Nephron (organoid): ENCODE data around the gene IBA57.

Source experiments
- H3K27ac Mint-ChIP-seq, 3 experiments: 2 replicates each; pipeline ENCODE4 v1.8.0; 2020; ENCODE audit warnings: mixed read lengths in 3 of 3, mild to moderate bottlenecking in 2 of 3, moderate library complexity in 1 of 3
- H3K27me3 Mint-ChIP-seq: 2 replicates; pipeline ENCODE4 v1.8.0; 2021; ENCODE audit warnings: low read depth, mild to moderate bottlenecking, moderate library complexity, mixed read lengths
- H3K36me3 Mint-ChIP-seq: 2 replicates; pipeline ENCODE4 v1.8.0; 2020; ENCODE audit warnings: low read depth, mixed read lengths
- H3K4me1 Mint-ChIP-seq: 2 replicates; pipeline ENCODE4 v1.8.0; 2020; ENCODE audit warnings: mixed read lengths
- H3K4me3 Mint-ChIP-seq, 3 experiments: 2 replicates each; pipeline ENCODE4 v1.8.0; 2020; ENCODE audit warnings: mild to moderate bottlenecking in 3 of 3, mixed read lengths in 3 of 3, moderate library complexity in 2 of 3
- H3K9me3 Mint-ChIP-seq: 2 replicates; pipeline ENCODE4 v1.8.0; 2020; ENCODE audit warnings: mixed read lengths
- TF ChIP-seq, protein P1 (sequence below), 3 experiments: fragments of 200-600 bp; sonication (generic); IDR thresholded peaks; one replicate each; pipeline ENCODE4 v1.5.0; 2021; ENCODE audit warnings: antibody characterized with exemption in 3 of 3; ENCODE audit not compliant: unreplicated experiment in 3 of 3

The IBA57 gene

GRCh38 chr1:228122921-228123441, 42.6 kb upstream of the IBA57 start:
- no peak overlapping the region for H3K27ac Mint-ChIP-seq
- peaks cover 2% of the 10 kb centered on the region for H3K36me3 Mint-ChIP-seq
- H3K27me3 Mint-ChIP-seq, result peaks cover 14% of the 10 kb centered on the region
- peaks cover 6% of the 10 kb centered on the region for H3K9me3 Mint-ChIP-seq
- H3K4me1 Mint-ChIP-seq, result no peaks in the 10 kb centered on the region
- TF ChIP-seq, protein P1, sequence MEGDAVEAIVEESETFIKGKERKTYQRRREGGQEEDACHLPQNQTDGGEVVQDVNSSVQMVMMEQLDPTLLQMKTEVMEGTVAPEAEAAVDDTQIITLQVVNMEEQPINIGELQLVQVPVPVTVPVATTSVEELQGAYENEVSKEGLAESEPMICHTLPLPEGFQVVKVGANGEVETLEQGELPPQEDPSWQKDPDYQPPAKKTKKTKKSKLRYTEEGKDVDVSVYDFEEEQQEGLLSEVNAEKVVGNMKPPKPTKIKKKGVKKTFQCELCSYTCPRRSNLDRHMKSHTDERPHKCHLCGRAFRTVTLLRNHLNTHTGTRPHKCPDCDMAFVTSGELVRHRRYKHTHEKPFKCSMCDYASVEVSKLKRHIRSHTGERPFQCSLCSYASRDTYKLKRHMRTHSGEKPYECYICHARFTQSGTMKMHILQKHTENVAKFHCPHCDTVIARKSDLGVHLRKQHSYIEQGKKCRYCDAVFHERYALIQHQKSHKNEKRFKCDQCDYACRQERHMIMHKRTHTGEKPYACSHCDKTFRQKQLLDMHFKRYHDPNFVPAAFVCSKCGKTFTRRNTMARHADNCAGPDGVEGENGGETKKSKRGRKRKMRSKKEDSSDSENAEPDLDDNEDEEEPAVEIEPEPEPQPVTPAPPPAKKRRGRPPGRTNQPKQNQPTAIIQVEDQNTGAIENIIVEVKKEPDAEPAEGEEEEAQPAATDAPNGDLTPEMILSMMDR (IDR thresholded peaks at IDR 0.05; ENCODE audit: unreplicated experiment in 3 of 3), result no peak
- H3K4me3 Mint-ChIP-seq, result no peak overlapping the region

DNA sequence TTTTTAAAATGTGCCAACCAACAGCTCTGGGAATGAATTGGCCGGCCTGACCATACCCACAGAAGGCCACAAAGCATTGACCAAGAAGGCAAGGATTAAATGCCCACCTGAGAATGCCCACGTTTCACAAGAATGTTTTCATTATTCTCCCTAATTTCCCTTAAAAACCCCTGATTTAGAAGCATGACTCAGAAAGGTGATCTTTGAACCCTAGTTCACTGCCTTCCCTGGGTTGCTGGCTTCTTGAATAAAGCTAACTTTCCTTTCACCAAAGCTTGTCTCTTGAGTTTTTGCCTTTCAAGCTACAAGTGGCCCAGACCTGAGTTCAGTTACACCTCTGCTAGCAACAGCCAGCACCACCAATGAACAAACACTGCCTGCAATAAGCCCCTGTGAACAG, 42.1 kb upstream of the IBA57 start:
- Mint-ChIP-seq H3K36me3 (no peaks in the 10 kb centered on the region), H3K9me3 (peaks cover 3% of the 10 kb centered on the region), H3K27ac (no peak overlapping the region), H3K4me3 (no peak overlapping the region), H3K4me1 (no peaks in the 10 kb centered on the region), H3K27me3 (peaks cover 15% of the 10 kb centered on the region)
- TF ChIP-seq, protein P1 (IDR thresholded peaks at IDR 0.05; ENCODE audit: unreplicated experiment in 3 of 3), result no peak

- TF ChIP-seq, protein P1 (IDR thresholded peaks at IDR 0.05; ENCODE audit: unreplicated experiment in 3 of 3), result no peak
- peaks cover 19% of the 10 kb centered on the region for H3K27me3 Mint-ChIP-seq
- no peaks in the 10 kb centered on the region for H3K9me3 Mint-ChIP-seq
- no peak overlapping the region for H3K27ac Mint-ChIP-seq
- no peaks in the 10 kb centered on the region for H3K36me3 Mint-ChIP-seq
- H3K4me1 Mint-ChIP-seq, result no peaks in the 10 kb centered on the region
- H3K4me3 Mint-ChIP-seq, result no peak overlapping the region
These were observed 40.4 kb upstream of the IBA57 start for GRCh38 chr1:228125185-228125584.

DNA sequence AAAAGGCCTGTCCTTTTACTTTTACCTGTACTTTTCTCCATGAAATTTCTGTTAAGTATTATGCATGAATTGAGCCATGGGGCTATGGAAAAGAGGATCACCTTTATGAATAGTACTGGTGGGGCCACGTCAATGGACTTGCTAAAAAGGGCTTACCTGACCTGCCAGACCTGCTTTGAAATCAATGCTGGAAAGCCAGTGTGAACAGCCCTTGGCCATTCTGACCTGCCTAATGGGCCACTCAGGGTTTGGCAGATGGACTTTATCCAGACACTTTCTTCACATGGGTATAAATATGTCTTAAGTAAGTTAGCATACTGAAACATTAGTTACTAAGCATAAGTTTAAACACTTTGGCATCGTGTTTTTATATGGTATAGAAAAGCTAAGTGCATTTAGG, 33.8 kb upstream of the IBA57 start:
- no peaks in the 10 kb centered on the region for H3K9me3 Mint-ChIP-seq
- H3K27me3 Mint-ChIP-seq, result peaks cover 55% of the 10 kb centered on the region
- no peaks in the 10 kb centered on the region for H3K36me3 Mint-ChIP-seq
- H3K4me3 Mint-ChIP-seq, result no peak overlapping the region
- H3K4me1 Mint-ChIP-seq, result peaks cover 5% of the 10 kb centered on the region
- TF ChIP-seq, protein P1 (IDR thresholded peaks at IDR 0.05; ENCODE audit: unreplicated experiment in 3 of 3), result no peak
- peak overlapping the region in 1 of 3 experiments; percentile 48 for H3K27ac Mint-ChIP-seq

DNA sequence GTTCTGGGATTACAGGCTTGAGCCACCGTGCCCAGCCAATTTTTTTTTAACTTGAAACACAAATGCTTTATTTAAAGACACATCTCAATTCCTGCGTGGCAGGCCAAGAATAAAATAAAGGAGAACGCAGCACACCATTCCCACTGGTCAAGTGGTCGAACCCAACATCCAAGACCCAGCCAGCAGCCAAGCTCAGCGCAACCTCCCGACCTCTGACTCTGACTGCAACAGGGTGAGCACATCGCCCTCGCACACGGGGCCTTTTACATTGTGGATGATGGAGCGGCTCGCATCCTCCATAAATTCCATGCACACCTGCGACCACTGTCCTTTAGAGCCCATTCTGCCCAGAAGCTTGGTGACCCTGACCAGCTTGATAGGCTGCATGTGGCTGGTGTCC, 31.0 kb upstream of the IBA57 start:
- Mint-ChIP-seq H3K4me1 (peaks cover 5% of the 10 kb centered on the region), H3K9me3 (no peaks in the 10 kb centered on the region), H3K27ac (no peak overlapping the region), H3K27me3 (peaks cover 52% of the 10 kb centered on the region), H3K36me3 (no peaks in the 10 kb centered on the region), H3K4me3 (no peak overlapping the region)
- TF ChIP-seq, protein P1 (IDR thresholded peaks at IDR 0.05; ENCODE audit: unreplicated experiment in 3 of 3), result no peak

DNA sequence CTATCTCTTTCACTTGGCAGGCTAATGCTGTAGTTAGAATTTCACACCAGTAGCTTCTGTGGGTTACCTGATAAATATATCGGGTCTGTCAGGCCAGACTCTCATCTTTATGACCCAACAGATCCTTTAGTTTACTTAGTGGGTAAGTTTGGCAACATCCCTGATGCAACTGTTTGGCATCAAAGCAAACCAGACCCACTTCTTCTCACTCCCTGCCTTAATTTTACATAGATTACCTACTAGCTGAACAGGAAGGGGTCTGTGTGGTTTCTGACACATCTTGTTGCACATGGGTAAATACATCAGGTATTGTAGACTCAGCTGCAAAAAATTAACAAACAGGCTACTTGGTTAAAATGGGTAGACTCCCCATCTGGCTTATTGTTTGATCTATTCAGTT, 28.7 kb upstream of the IBA57 start:
- no peaks in the 10 kb centered on the region for H3K36me3 Mint-ChIP-seq
- H3K4me1 Mint-ChIP-seq, result peaks cover 8% of the 10 kb centered on the region
- H3K9me3 Mint-ChIP-seq, result no peaks in the 10 kb centered on the region
- TF ChIP-seq, protein P1 (IDR thresholded peaks at IDR 0.05; ENCODE audit: unreplicated experiment in 3 of 3), result no peak
- no peak overlapping the region for H3K4me3 Mint-ChIP-seq
- no peak overlapping the region for H3K27ac Mint-ChIP-seq
- peaks cover 39% of the 10 kb centered on the region for H3K27me3 Mint-ChIP-seq
